Hematopoietic multipotent progenitor cell treated with erythropoietin and hydrocortisone succinate and interleukin-3 and kit ligand, for 15 days (in vitro differentiated cells): ENCODE measurements around the gene DEUP1.

Experiments used
- DNase-seq: peaks from one replicate; pipeline ENCODE4 v3.0.0-alpha.2; 2015; ENCODE audit warnings: low spot score

The DEUP1 gene

GRCh38 chr11:93480256-93480655, 149.7 kb downstream of the DEUP1 start:
- no peak for DNase-seq

- no peak for DNase-seq
These were observed 150.2 kb downstream of the DEUP1 start for GRCh38 chr11:93480756-93481155.

- no peak for DNase-seq
These were observed 150.7 kb downstream of the DEUP1 start for GRCh38 chr11:93481279-93481678.

GRCh38 chr11:93481696-93482095, 151.2 kb downstream of the DEUP1 start:
- no peak for DNase-seq

GRCh38 chr11:93482556-93482955, 152.0 kb downstream of the DEUP1 start:
- DNase-seq: no peak

- no peak for DNase-seq
These were observed 154.2 kb downstream of the DEUP1 start for GRCh38 chr11:93484716-93485115.

GRCh38 chr11:93485983-93486382, 155.4 kb downstream of the DEUP1 start:
- DNase-seq: no peak

GRCh38 chr11:93487032-93487483, 156.5 kb downstream of the DEUP1 start:
- no peak for DNase-seq
